Ovary (tissue), 9 donors: ENCODE results near the gene BRAF. TPM values are rescaled to one million over a fixed set of nuclear protein-coding genes. Genes with fewer than 3 reads are reported as not detected.
"Not testable (repeated sequence)": the region's sequence is repeated elsewhere in the genome, so short reads cannot be mapped to it uniquely, and the experiment has no call there.

Source experiments
- DNase-seq, 5 donors: peaks; one replicate each; pipeline ENCODE4 v3.0.0-alpha.2; 2019 to 2020
- H3K27ac ChIP-seq, 2 donors: fragments of 200-600 bp; one replicate each; pipeline versions ENCODE4 v1.5.1 to v1.8.0; 2019 to 2022
- H3K27me3 ChIP-seq: fragments of 200-600 bp; one replicate; pipeline ENCODE4 v1.8.0; 2022
- H3K36me3 ChIP-seq: fragments of 200-600 bp; sonication (generic); one replicate; pipeline ENCODE4 v1.5.1; 2019
- H3K4me1 ChIP-seq: one replicate; pipeline ENCODE4 v1.8.1; 2013; ENCODE audit warnings: mild to moderate bottlenecking, moderate library complexity; ENCODE audit not compliant: insufficient read depth
- H3K4me3 ChIP-seq: fragments of 200-600 bp; sonication (generic); one replicate; pipeline ENCODE4 v1.5.1; 2017
- H3K9me3 ChIP-seq, 2 donors: fragments of 200-600 bp in 1 of 2; sonication (generic) in 1 of 2; one replicate each; pipeline versions ENCODE4 v1.5.1 to v1.8.1; 2013 to 2019; ENCODE audit warnings: mild to moderate bottlenecking in 1 of 2, moderate library complexity in 1 of 2
- EP300 ChIP-seq: sonication (generic); formaldehyde crosslinking; IDR thresholded peaks from one replicate; pipeline ENCODE4 v1.6.1; 2017; ENCODE audit warnings: antibody characterized with exemption
- POLR2A ChIP-seq: fragments of 450-650 bp; IDR thresholded peaks from one replicate; pipeline ENCODE4 v1.6.1; 2017; ENCODE audit warnings: antibody characterized with exemption, mild to moderate bottlenecking, moderate library complexity
- WGBS, 3 donors: extraction: QIAGEN DNeasy Blood & Tissue Kit in 1 of 3; methylation state at CpG; one replicate each; pipeline versions ENCODE4 v1.1.5 to v1.1.7; 2013 to 2017; 5-methylcytosine and 5-hydroxymethylcytosine counted together
- intact Hi-C, 4 donors: fragments of 100-400 bp; cut with DNase I; formaldehyde crosslinking; loops; one replicate each; pipeline versions ENCODE4 v1.11.0 to v1.15.1; 2022 to 2023
- polyA plus RNA-seq, 2 donors: library from polyadenylated mRNA; stranded (reverse); fragments of 200-250 nt in 1 of 2; fragments of 350-450 nt in 1 of 2; fragmentation: Illumina TruSeq in 1 of 2; extraction: RNeasy Lipid Tissue Mini Kit (QIAGEN cat#74804) in 1 of 2; gene quantifications; one replicate each; pipeline ENCODE4 v1.2.3, GENCODE V29; 2013 to 2014
- total RNA-seq, 7 donors: library from RNA; depleted of rRNA in 2 of 7; stranded (reverse); fragments of >200 nt in 2 of 7; fragmentation: NEBNext Ultra II Directional in 3 of 7; extraction: Animal tissue kit (Norgen Biotek cat#: 25700) in 3 of 7; gene quantifications; one replicate each; pipeline versions ENCODE4 v1.1.0 to v1.2.4, GENCODE V29; 2016 to 2023
- TF ChIP-seq, protein P1 (sequence below), 3 donors: fragments of 450-650 bp in 2 of 3; fragments of 200-600 bp in 1 of 3; IDR thresholded peaks; one replicate each; pipeline versions ENCODE4 v1.5.1 to v1.8.0; 2016 to 2022; ENCODE audit warnings: antibody characterized with exemption in 3 of 3, mild to moderate bottlenecking in 1 of 3
- donor health status: DM: no; HTN: no; CAD: no; lungs with moderate emphysema.
- donor health status: DM: no; HTN: no; CAD: no.
- donor health status: Bipolar disorder and iron deficiency.
- donor health status: DM: yes; HTN: yes; CAD: no.
- donor health status: DM: no; HTN: no; CAD: no.
- donor health status: DM: yes; HTN: yes; CAD: no.

BRAF gene
- total and polyA plus RNA-seq, 9 donors: 8.3 to 52.0 (median 41.2) TPM

DNA sequence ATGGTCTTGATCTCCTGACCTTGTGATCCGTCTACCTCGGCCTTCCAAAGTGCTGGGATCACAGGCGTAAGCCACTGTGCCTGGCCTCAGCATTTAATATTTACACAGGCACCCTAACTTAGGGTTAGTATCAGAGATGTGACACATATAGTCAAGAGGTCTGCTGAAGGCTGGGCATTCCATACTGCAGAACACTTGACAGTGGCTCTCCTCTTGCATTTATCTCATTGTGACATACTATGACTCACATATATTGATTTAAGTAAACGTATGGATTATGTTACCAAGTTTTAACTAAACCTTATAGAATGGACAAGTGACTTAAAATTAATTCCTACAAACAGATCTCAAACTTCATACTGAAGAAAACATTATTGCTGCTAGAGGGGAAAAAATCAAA lies 36.6 kb downstream of the BRAF start:
- 90 to 93% (median 91%) methylated on average over 4 of the region's 4 CpGs for WGBS, 3 donors
- Histone ChIP-seq H3K36me3 (no peaks in the 10 kb centered on the region), H3K27me3 (no peaks in the 10 kb centered on the region), H3K4me3 (no peak overlapping the region), H3K4me1 (peaks cover 5% of the 10 kb centered on the region), H3K27ac (no peak overlapping the region), H3K9me3 (no peaks in the 10 kb centered on the region)
- no peak for DNase-seq
- intact Hi-C loops: no loop called here
- TF ChIP-seq POLR2A (no peak), EP300 (no peak)
- TF ChIP-seq, protein P1, sequence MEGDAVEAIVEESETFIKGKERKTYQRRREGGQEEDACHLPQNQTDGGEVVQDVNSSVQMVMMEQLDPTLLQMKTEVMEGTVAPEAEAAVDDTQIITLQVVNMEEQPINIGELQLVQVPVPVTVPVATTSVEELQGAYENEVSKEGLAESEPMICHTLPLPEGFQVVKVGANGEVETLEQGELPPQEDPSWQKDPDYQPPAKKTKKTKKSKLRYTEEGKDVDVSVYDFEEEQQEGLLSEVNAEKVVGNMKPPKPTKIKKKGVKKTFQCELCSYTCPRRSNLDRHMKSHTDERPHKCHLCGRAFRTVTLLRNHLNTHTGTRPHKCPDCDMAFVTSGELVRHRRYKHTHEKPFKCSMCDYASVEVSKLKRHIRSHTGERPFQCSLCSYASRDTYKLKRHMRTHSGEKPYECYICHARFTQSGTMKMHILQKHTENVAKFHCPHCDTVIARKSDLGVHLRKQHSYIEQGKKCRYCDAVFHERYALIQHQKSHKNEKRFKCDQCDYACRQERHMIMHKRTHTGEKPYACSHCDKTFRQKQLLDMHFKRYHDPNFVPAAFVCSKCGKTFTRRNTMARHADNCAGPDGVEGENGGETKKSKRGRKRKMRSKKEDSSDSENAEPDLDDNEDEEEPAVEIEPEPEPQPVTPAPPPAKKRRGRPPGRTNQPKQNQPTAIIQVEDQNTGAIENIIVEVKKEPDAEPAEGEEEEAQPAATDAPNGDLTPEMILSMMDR (IDR thresholded peaks at IDR 0.05): no peak

DNA sequence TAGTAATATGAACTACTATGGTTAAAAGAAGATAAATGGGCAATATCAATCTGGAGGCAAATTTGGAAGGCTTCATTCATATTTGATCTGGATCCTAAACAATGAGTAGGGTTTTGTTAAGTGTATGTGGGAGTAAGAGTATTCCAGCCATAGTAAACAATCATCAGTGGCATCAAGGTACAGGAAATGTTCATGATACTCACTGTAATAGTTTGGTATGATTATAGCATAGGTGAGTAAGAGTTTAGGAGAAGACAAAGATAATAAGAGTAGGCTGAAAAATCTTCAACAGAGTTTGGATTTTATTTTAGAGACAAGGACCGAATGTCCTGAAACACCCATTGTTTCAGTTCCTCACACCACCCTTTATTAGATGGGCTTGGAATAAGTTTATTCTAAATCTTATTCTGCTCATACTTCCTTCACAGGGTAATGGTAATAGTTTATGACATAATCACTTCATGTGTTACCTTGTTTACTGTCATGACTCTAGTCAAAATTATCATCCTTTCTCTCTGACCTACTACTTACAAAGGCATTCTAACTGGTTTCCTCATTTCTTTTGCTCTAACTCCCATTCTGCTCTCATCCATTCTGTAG lies 38.9 kb downstream of the BRAF start:
- Histone ChIP-seq H3K9me3 (no peaks in the 10 kb centered on the region), H3K27ac (no peak overlapping the region), H3K27me3 (no peaks in the 10 kb centered on the region), H3K4me1 (peaks cover 6% of the 10 kb centered on the region), H3K36me3 (no peaks in the 10 kb centered on the region), H3K4me3 (no peak overlapping the region)
- TF ChIP-seq EP300 (no peak), POLR2A (no peak)
- TF ChIP-seq, protein P1 (IDR thresholded peaks at IDR 0.05): no peak
- DNase-seq: no peak
- intact Hi-C loops: no loop called here
- 78 to 82% (median 80%) methylated on average over 1 of the region's 1 CpG for WGBS, 3 donors

DNA sequence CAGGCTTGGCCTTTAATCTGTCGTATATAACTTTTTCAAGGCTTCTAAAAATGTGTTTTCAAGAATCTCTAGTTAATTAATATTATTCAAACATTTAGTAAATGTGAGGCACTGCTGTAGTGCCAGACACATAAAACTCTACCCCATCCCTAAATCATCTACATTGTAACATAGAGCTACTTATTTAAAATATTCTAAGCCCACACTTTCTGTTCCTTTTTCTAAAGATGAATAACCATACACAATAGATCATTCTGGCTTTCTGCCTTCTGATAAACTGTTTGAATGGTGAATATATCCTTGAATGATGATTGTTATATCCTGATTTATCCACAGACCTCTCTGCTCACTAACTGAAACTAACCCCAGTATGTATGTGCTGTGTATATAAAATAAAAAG lies 41.4 kb downstream of the BRAF start:
- H3K36me3 ChIP-seq: no peaks in the 10 kb centered on the region
- no peaks in the 10 kb centered on the region for H3K9me3 ChIP-seq
- H3K4me1 ChIP-seq: peaks cover 3% of the 10 kb centered on the region
- intact Hi-C loops: no loop called here
- H3K27ac ChIP-seq: no peak overlapping the region
- no peak overlapping the region for H3K4me3 ChIP-seq
- 51 to 73% (median 70%) methylated on average over 1 of the region's 1 CpG for WGBS, 3 donors
- TF ChIP-seq POLR2A: no peak
- TF ChIP-seq, protein P1 (IDR thresholded peaks at IDR 0.05): no peak
- TF ChIP-seq EP300: no peak
- no peaks in the 10 kb centered on the region for H3K27me3 ChIP-seq
- no peak for DNase-seq

DNA sequence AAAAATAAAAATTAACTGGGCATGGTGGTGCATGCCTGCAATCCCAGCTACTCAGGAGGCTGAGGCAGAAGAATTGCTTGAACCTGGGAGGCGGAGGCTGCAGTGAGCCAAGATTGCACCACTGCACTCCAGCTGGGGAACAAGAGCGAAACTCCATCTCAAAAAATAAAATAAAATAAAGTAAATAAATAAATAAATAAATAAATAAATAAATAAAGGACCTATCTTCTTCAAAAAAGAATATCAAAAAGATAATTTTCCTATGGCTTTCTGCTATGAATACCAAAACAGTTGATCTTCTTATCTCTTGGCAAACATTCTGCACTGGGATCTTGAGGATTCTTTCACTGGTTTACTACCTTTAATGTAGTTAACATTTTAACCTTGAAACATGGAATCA lies 41.9 kb downstream of the BRAF start:
- H3K27ac ChIP-seq, DNase-seq, H3K4me1 ChIP-seq, H3K36me3 ChIP-seq, intact Hi-C loops, H3K4me3 ChIP-seq, H3K27me3 ChIP-seq, H3K9me3 ChIP-seq: not testable (repeated sequence)
- 94 to 95% (median 94%) methylated on average over 2 of the region's 2 CpGs for WGBS, 3 donors

DNA sequence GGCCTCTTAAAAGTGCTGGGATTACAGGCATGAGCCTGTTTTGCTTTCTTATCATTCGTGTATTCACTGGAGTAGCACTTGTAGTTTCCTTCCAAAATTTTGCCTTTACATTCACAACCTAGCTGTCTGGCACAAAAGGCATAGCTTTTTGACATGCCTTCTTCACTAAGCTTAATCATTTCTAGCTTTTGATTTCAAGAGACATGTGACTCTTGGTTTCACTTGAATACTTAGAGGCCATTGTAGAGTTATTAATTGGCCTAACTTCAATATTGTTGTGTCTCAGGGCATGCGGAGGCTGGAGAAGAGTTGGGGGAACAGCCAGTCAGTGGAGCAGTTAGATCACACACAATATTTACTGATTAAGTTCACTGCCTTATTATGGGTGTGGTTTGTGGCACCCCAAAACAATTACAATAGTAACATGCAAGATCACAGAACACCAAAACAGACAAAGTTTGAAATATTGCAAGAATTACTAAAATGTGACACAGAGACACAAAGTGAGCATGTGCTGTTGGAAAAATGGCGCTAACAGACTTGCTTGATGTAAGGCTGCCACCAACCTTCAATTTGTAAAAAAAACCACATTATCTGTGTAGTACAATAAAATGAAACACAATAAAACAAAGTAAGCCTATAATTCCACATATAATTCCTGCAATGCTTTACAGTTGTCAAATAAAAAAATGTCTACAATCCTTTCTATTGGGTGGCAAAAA lies 43.1 kb downstream of the BRAF start:
- Histone ChIP-seq H3K4me3 (no peak overlapping the region), H3K36me3 (no peaks in the 10 kb centered on the region), H3K27ac (no peak overlapping the region), H3K9me3 (no peaks in the 10 kb centered on the region), H3K4me1 (peaks cover 3% of the 10 kb centered on the region), H3K27me3 (no peaks in the 10 kb centered on the region)
- 77 to 84% (median 82%) methylated on average over 3 of the region's 3 CpGs for WGBS, 3 donors
- TF ChIP-seq POLR2A: no peak
- TF ChIP-seq EP300: no peak
- TF ChIP-seq, protein P1 (IDR thresholded peaks at IDR 0.05): no peak
- intact Hi-C loops: no loop called here
- no peak for DNase-seq
